NCI-H2196 (cell line): ENCODE results near the gene NAALAD2.
"Not testable (repeated sequence)": the region's sequence is repeated elsewhere in the genome, so short reads cannot be mapped to it uniquely, and the experiment has no call there.

ENCODE experiments used
- DNase-seq: peaks from one replicate; lab custom pipeline; 2025; ENCODE audit not compliant: unreplicated experiment; lab: John Stamatoyannopoulos, UW

Gene NAALAD2

DNA sequence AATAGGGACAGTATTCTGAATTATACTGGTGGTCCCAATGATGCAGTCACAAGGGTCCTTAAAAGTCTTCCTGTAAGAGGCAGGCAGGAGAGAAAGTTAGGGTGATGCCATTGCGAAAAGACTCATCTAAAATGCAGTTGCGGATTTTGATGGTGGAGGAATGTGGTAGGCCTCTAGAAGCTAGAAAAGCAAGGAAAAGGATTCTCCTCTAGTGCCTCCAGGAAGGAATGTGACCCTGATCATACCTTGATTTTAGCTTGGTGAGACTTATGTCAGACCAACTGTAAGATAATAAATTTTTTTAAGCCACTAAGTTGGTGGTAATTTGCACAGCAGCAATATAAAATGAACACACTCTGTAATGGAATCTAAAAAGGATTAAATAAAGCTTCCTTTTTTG lies 54.5 kb downstream of the NAALAD2 start:
- no peak for DNase-seq

- DNase-seq = no peak
These were observed 58.6 kb downstream of the NAALAD2 start for GRCh38 chr11:90192869-90193582.

- DNase-seq = no peak
These were observed 62.9 kb downstream of the NAALAD2 start for GRCh38 chr11:90197377-90197776.

GRCh38 chr11:90202342-90202741 lies 67.9 kb downstream of the NAALAD2 start:
- no peak for DNase-seq

DNA sequence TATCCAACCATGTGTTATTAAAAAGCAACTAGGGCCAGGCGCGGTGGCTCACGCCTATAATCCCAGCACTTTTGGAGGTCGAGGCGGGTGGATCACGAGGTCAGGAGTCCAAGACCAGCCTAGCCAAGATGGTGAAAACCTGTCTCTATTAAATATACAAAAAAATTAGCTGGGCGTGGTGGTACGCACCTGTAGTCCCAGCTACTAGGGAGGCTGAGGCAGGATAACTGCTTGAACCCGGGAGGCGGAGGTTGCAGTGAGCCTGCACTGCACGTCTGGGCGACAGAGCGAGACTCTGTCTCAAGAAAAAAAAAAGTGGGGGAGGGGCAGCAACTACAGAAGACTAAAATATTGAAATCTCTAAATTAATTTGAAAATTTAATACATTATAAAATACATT lies 69.9 kb downstream of the NAALAD2 start:
- no peak for DNase-seq

- DNase-seq = peak; percentile 57
These were observed 70.6 kb downstream of the NAALAD2 start for GRCh38 chr11:90204832-90205646.

DNA sequence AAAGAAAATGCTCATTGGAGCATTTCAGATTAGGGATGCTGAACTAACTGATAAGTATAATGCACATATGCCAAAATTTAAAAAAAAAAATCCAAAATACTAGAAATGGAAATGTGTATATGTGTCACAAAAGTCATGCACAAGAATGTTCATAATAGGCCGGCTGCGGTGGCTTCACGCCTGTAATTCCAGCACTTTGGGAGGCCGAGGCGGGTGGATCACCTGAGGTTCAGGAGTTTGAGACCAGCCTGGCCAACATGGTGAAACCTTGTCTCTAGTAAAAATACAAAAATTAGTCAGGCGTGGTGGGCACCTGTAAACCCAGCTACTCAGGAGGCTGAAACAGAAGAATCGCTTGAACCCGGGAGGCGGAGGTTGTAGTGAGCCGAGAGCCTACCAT lies 73.5 kb downstream of the NAALAD2 start:
- DNase-seq = not testable (repeated sequence)

GRCh38 chr11:90208857-90209256 lies 74.4 kb downstream of the NAALAD2 start:
- DNase-seq = no peak

- no peak for DNase-seq
These were observed 78.9 kb downstream of the NAALAD2 start for GRCh38 chr11:90213322-90213721.

GRCh38 chr11:90216611-90217010 lies 82.1 kb downstream of the NAALAD2 start:
- no peak for DNase-seq

GRCh38 chr11:90218606-90219005 lies 84.1 kb downstream of the NAALAD2 start:
- DNase-seq = no peak

- no peak for DNase-seq
These were observed 85.0 kb downstream of the NAALAD2 start for GRCh38 chr11:90219438-90219837.

- DNase-seq = no peak
These were observed 85.9 kb downstream of the NAALAD2 start for GRCh38 chr11:90220391-90220790.

DNA sequence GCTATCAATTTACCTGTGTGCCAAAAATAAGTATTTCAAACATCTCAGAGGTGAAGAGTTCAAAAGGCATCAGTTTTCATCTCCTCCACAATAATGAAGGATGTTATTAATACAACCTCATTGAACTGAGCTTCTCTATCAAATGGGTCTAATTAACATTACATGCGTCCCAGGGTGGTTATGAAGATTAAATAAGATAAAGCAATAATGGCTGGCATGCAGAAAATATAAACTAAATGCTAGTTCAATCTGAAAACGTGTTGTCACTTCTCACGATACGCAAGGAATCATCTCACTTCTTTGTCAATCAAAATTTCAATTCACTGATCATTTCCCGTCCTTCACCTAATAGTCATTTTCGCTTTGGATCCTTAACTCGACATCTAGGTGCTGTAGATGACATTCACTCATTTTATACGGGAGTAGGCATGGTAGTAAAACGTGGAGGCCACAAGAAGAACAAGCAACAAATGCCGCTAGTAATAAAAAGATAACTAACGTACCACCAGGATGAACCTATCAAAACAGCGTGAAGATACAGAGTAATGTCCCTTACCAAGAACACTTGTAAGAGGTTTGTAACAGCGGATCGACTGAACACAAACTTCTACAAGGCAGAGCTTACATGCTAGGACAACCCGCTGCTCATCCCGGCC lies 87.5 kb downstream of the NAALAD2 start:
- no peak for DNase-seq

- DNase-seq = peak; percentile 88
These were observed 88.2 kb downstream of the NAALAD2 start, which contains the start of gene CHORDC1 for GRCh38 chr11:90222459-90223247. TSS of gene CHORDC1 (minus strand) at chr11:90223049. CDS start at chr11:90222954, 95 bp downstream.

DNA sequence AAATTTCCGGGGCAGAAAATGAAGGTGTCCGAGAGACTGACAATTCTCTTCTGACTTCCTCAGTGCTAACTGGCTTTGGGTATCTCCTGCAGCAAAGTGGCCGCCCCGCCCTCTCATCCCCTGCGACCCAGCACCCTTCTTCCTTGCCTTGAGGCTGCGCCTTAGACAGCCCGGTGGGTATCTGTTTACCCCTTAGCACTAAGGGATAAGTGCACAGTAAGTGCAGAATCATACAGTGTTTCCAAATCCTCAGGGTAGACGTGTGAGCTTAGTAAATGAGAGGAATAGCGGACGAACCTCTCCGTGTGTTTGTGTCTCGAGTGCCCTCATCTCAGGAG lies 88.8 kb downstream of the NAALAD2 start:
- no peak for DNase-seq

- no peak for DNase-seq
These were observed 93.6 kb downstream of the NAALAD2 start for GRCh38 chr11:90228056-90228455.

DNA sequence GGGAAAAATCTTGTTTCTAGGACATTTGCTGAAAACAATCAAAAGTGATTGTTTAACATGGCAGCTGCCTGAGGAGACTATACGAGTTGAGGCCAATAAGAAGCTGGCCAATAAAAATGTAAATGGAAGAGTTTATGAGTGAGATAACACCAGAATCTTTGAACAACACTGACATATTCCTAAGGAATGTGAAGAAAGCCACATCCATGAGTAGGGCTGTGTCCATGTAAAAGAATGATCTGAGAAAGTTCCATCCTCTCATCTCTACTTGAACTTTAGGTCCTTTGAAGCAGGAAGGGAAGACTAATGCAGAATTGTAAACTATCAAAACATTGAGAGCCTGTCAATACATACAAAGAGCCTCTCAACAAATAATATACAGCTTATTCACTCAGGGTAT lies 95.3 kb downstream of the NAALAD2 start:
- no peak for DNase-seq

DNA sequence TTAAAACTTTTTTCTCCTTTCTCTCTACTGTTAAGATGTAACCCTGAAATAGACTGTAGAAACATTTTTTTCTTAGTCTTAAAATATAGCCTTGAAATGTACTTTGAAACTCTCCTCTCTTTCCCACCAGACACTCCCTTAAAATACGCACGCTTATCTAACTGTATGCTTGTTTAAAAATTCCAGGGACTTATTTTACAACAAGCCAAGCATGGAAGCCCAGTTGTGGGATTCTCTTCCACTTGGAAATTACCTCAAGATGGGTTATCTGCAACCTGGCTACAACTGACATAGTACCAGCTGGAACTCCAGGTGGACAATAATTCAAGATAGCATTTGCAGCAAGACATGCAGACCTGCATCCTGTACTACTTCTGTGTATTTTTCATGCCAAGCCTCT lies 100.5 kb downstream of the NAALAD2 start:
- DNase-seq = no peak

GRCh38 chr11:90235526-90235925 lies 101.1 kb downstream of the NAALAD2 start:
- no peak for DNase-seq

GRCh38 chr11:90237004-90237403 lies 102.5 kb downstream of the NAALAD2 start:
- no peak for DNase-seq
